ENCODE data around the gene CHL1.

CHL1 gene

GRCh38 chr3:288417-288816, 91.9 kb downstream of the CHL1 start:
- DNase-seq = peak in 1 of 2 experiments; percentile 7

- no peak for DNase-seq
Measured at GRCh38 chr3:291028-291427, 94.5 kb downstream of the CHL1 start.

GRCh38 chr3:291646-292436, 95.3 kb downstream of the CHL1 start:
- DNase-seq = no peak

- DNase-seq = peak in 1 of 2 experiments; percentile 18
Measured at GRCh38 chr3:294096-294495, 97.5 kb downstream of the CHL1 start.

GRCh38 chr3:294581-294980, 98.0 kb downstream of the CHL1 start:
- no peak for DNase-seq

- DNase-seq = no peak
Measured at GRCh38 chr3:295166-295565, 98.6 kb downstream of the CHL1 start.

- DNase-seq = no peak
Measured at GRCh38 chr3:297585-297984, 101.0 kb downstream of the CHL1 start.

GRCh38 chr3:299590-300301, 103.2 kb downstream of the CHL1 start:
- DNase-seq = no peak

- DNase-seq = peak in 1 of 2 experiments; percentile 10
Measured at GRCh38 chr3:307182-307581, 110.6 kb downstream of the CHL1 start.

- no peak for DNase-seq
Measured at GRCh38 chr3:308597-309321, 112.2 kb downstream of the CHL1 start.

- DNase-seq = peak in 1 of 2 experiments; percentile 60
Measured at GRCh38 chr3:312160-312733, 115.7 kb downstream of the CHL1 start.

GRCh38 chr3:312911-313310, 116.3 kb downstream of the CHL1 start:
- DNase-seq = no peak

GRCh38 chr3:317012-317411, 120.4 kb downstream of the CHL1 start:
- no peak for DNase-seq

- DNase-seq = no peak
Measured at GRCh38 chr3:318903-319302, 122.3 kb downstream of the CHL1 start.

GRCh38 chr3:324423-324822, 127.9 kb downstream of the CHL1 start:
- DNase-seq = no peak

- no peak for DNase-seq
Measured at GRCh38 chr3:325495-325894, 128.9 kb downstream of the CHL1 start.

- no peak for DNase-seq
Measured at GRCh38 chr3:330494-331115, 134.0 kb downstream of the CHL1 start.

GRCh38 chr3:331881-332280, 135.3 kb downstream of the CHL1 start:
- no peak for DNase-seq

- DNase-seq = no peak
Measured at GRCh38 chr3:332701-333100, 136.1 kb downstream of the CHL1 start.

GRCh38 chr3:335240-335639, 138.7 kb downstream of the CHL1 start:
- no peak for DNase-seq

GRCh38 chr3:339351-339750, 142.8 kb downstream of the CHL1 start:
- no peak for DNase-seq

- DNase-seq = no peak
Measured at GRCh38 chr3:341998-342397, 145.4 kb downstream of the CHL1 start.

- no peak for DNase-seq
Measured at GRCh38 chr3:346186-346585, 149.6 kb downstream of the CHL1 start.

Measured in NCI-H1930 (cell line).